ENCODE measurements around the gene TEDC1.

Gene TEDC1

GRCh38 chr14:105474483-105475268 lies 16.4 kb upstream of the TEDC1 start, which contains the start of gene CRIP2:
Gene CRIP2, plus strand, starts transcription at chr14:105474821. Its CDS starts 42 bp downstream, at chr14:105474863.
- DNase-seq: no peak

DNA sequence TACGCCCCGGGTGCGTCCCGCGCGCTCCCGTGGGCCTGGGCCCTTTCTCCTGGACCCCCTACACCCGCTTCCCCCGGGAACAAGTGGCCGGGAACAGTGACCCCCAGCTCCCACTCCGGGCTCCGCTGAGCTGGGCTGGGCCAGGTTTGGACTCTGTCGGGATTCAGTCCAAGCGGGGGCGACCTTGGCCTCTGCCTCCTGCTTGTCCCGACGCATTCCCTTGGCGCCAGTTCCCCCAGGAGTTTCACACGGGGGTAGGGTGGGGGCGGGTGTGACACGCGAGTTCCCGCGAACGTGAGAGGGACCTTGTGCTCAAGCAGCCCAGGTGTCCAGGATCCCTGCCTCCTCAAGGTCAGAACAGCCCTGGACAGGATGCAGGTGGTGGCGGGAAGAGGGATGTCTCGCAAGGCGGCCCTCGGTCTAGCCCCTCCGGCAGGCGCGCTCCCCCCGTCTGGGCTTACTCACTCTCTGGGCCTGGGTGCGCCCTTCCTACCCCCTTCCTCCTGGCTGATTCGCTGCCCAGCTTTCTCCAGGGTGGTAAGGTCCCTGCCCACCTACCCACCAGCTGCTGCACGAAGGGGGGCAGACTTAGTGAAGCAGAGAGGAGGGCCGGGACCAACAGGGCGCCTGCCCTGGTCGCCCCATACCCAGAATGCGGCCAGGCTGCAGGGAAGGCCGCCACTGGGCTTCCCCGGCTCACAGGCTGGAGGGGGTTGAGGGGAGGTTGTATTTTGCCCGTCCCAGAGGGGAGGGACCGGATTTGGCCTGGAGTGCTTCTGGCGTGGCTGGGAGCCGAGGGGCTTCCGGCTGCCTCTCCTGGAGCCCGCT lies 15.6 kb upstream of the TEDC1 start:
- no peak for DNase-seq

- no peak for DNase-seq
Observed at GRCh38 chr14:105476097-105476830, 14.8 kb upstream of the TEDC1 start.

- DNase-seq: no peak
Observed at GRCh38 chr14:105476831-105477659, 14.0 kb upstream of the TEDC1 start.

GRCh38 chr14:105477660-105478397 lies 13.2 kb upstream of the TEDC1 start:
- peak; percentile 66 for DNase-seq

DNA sequence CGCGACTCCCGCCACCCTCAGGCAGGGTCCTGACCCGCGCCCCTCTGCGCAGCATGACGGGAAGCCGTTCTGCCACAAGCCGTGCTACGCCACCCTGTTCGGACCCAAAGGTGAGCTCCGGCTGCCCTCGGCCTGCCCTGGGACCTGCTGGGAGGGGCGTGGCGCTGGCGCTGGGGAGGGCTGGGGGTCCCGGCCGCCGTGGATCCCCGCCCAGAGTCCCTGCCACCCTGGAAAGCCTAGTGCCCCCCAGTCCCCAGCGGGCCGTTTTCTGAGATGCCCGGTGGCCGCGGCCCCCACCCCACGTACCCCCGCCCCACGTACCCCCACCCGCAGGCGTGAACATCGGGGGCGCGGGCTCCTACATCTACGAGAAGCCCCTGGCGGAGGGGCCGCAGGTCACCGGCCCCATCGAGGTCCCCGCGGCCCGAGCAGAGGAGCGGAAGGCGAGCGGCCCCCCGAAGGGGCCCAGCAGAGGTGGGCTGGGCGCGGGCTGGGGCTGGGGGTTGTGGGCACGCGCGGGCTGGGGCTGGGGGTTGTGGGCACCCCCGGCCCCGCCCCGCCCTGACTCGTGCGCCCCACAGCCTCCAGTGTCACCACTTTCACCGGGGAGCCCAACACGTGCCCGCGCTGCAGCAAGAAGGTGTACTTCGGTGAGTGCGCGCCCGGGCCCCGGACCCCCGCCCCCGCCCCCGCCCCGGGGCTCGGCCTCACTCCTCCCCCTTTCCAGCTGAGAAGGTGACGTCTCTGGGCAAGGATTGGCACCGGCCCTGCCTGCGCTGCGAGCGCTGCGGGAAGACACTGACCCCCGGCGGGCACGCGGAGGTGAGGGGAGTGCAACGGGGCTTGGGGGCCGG lies 12.4 kb upstream of the TEDC1 start:
- peak; percentile 50 for DNase-seq

DNA sequence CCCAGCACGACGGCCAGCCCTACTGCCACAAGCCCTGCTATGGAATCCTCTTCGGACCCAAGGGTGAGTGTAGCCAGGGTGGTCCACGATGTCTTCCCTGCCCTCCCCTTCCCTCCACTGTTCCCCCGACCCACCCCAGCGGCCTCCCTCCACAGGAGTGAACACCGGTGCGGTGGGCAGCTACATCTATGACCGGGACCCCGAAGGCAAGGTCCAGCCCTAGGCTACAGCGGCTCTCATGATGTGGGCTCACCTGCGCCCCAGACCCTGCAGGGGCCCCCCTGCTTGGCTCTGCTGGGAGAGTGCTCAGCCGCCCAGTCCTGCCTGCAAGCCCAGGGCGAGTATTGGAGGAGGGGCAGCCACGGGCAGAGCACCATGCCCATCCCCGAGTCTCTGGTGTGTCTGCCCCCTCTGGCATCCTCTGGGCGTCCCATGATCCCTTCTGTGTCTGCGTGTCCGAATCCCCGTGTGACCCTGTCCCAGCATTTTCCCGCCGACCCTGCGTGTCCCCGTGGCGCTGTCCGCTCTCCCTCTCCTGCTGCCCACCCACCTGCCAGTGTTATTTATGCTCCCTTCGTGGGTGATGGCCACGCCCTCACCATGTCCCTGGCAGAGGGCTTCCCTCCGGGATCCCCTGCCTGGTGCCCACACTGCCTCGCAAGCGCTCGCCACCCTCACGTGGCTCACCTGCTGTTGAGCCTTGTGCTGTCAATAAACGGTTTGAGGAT lies 11.5 kb upstream of the TEDC1 start:
- no peak for DNase-seq

DNA sequence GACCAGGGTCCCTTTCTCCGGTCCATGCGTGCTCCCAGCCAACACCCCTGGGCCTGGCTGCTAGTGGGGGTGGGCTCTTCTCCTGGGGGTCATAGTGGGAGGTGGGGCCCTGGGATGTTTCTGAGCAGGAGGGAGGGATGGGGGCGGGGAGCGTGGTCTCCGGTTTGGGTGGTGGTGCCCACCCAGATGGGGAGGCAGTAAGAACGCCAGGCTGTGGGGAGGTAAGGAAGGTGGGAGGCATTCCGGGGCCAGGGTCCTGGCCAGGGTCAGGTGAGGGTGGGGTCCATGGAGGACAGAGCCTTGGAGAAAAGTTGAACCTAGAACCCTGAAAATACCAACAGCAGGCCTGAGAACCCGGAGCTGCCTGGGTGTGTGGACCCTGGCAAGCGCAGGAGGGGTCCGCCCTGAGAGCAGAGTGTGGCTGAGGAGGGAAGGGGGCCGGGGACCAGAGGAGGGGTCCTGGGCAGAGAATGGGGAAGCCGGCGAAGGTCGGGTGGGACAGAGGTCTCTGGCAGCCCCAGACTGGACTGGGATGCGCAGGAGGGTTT lies 10.8 kb upstream of the TEDC1 start:
- DNase-seq: no peak

- peak; percentile 87 for DNase-seq
Observed at GRCh38 chr14:105480807-105481801, 9.9 kb upstream of the TEDC1 start.

GRCh38 chr14:105481886-105482457 lies 9.1 kb upstream of the TEDC1 start:
- DNase-seq: peak; percentile 96

DNA sequence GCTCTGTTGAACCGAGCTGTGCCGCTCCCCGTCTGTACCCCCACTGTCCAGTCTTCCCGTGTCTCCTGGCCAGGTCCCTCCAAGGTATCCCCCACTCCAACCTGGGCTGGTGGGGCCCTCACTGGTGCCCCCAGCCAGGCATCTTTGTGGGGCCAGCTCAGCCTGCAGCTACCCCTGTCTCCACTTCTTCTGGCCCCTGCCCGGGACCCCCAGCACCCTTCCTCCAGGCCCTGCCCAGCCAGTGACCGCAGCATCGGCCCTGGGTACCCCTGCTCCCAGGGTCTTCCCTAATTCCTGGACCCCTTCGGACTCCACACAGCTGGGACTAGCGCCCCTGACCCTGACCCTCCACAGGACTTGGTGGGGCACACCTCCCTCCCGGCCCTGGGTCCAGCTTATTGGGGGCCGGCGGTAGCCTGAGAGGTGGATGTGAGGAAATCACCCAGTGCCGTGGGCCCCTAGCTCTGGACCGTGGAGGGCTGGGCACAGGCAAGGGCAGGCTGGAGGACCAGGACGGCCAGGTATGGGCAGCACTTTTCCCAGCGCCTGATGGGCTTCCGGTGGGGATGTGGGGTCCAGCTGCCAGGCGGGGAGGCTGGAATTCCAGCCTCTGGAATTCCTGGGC lies 8.4 kb upstream of the TEDC1 start:
- no peak for DNase-seq

- no peak for DNase-seq
Observed at GRCh38 chr14:105483300-105484068, 7.6 kb upstream of the TEDC1 start.

DNA sequence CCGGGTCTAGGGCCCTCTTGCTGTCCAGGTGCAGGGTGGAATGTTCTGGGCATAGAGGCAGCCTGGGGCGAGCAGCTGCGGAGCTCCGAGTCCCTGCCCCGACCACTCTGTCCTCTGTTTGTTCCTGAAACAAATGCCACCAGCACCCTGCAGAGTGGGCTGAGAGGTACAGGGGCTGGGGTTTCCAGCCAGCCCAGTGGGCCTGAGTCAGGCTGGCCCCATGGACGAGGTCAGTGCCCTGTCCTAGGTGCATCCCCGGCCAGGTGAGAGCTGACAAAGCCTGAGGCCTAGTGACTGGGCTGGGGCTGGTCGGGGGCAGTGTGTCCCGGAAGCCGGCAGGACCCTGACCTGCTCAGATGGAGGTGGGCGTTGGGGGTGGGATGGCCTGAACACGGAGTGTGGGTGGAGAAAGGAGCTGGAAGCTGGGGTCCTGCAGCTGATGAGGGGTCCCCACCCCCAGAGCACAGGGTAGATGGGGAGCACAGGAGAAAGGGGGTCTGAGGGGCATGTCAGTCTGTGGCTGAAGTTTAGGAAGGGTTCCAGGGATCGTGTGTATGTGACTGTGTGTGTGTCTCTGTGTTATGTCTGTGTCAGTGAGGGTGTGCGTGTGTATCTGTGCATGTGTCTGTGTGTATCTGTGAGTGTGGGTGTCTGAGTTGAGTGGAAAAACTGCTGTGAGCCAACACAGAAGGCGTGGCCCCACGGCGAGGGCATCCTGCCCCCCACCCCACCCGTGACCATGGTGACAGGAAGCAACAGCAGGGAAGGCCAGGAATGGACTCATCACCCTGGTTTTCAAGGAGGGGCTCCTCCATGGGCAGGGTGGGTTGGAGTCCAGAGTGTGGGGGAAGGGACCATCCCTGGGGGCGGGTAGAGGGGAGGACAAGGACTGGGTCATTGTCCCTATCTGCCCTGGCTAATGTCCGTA lies 6.7 kb upstream of the TEDC1 start:
- DNase-seq: peak; percentile 56

GRCh38 chr14:105484997-105485393 lies 6.1 kb upstream of the TEDC1 start:
- DNase-seq: no peak

DNA sequence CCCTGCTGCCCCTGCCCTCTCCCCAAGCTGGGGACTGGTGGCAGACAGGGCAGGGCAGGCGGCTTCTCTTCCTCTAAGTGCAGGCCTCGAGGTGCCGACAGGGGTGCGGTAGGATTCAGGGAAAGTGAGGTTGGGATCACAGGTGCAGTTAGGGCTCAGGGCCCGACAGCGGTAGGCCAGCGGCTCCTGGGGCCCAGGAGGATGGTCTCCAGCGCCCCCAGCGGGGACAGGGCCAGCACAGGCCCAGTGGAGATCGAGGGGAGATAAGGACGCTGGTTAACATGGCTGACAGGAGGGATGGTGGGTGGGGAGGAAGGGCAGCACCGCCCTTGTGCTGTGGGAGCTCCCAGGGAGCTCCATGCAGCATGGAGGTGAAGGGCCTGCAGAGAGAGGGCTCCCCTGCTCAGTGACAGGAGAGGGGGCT lies 5.3 kb upstream of the TEDC1 start:
- DNase-seq: no peak

Data from effector CD4-positive, alpha-beta T cell (primary cell).